Cardiac septum (tissue), 1 donor: Measurements from ENCODE around the gene SNED1. TPM values are rescaled to one million over a fixed set of nuclear protein-coding genes. Genes with fewer than 3 reads are reported as not detected.
"Not testable (repeated sequence)": the region's sequence is repeated elsewhere in the genome, so short reads cannot be mapped to it uniquely, and the experiment has no call there.

Source experiments
- DNase-seq: peaks from one replicate; pipeline ENCODE4 v3.0.0-alpha.2; 2020; ENCODE audit warnings: low spot score
- intact Hi-C: fragments of 100-400 bp; cut with DNase I; formaldehyde crosslinking; loops from one replicate; pipeline ENCODE4 v1.14.0; 2022
- total RNA-seq: library from RNA; stranded (reverse); fragmentation: NEBNext Ultra II Directional; extraction: Animal tissue kit (Norgen Biotek cat#: 25700); gene quantifications from one replicate; pipeline ENCODE4 v1.2.1, GENCODE V29; 2021
- donor health status: DM: no; HTN: no; CAD: no.

Gene SNED1
- total RNA-seq, 1 donor from 2014 or later: 9.7 TPM

DNA sequence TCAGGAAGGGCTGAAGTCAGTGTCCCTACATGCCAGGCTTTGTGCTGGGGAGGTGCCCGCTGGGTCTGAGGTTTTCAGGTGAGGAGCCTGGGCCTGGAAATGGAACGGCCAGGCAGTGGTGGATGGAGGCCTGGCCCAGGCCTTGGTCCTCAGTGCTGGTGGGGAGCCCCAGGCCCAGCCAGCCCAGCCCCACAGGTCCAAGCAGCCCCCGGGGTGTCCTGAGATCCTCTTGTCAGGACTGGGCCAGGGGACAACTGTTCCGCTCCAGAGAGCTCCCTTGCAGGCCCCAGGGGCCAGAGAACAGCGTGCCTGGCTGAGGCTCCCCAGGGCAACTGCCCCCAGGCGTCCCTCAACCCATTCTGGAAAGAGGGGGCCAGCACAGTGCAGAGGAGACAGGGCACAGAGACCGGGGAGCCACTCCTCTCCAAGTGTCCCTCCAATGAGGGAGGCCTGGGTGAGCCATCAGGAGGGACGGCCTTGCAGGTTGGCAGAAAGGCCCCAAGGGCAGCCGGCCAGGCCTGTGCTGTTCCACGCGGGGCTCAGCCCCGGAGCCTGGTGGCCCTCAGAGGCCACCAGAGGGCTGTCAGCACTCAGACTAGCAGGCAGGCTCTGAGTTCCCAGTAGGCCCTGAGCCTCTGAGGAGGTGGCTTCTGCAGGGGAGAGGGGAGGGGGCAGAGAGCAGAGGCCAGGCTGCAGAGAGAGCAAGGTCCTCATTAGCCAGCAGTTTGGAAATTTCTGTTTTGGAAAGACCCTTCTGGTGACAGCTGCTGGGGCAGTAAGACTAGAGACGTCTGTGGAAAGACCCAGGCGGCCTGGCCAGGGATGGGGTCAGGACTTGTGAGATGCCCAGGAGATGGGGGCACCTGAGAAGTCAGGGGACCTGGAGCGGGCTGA is 29.4 kb upstream of the SNED1 start:
- peak; percentile 71 for DNase-seq
- intact Hi-C loops: no loop called here

DNA sequence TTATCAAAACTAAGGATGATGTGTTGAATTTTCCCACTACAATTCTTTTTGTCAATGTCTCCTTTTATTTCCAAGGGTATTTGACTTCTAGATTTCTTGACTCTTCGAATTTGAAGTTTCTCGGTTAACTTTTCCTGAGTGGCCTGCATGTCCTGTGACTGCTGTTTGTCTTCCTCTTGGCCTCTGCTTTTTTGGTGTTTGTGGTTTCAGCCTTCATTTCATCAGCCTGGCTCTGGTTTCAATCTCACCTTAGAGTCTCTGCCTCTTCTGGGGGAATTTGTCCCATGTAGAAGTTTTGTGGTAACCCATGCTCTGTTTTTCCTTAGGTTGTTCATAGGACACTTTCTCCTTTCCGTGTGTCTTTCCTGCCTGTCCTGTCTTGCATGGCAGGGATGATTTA is 28.3 kb upstream of the SNED1 start:
- no peak for DNase-seq
- intact Hi-C loops: no loop called here

DNA sequence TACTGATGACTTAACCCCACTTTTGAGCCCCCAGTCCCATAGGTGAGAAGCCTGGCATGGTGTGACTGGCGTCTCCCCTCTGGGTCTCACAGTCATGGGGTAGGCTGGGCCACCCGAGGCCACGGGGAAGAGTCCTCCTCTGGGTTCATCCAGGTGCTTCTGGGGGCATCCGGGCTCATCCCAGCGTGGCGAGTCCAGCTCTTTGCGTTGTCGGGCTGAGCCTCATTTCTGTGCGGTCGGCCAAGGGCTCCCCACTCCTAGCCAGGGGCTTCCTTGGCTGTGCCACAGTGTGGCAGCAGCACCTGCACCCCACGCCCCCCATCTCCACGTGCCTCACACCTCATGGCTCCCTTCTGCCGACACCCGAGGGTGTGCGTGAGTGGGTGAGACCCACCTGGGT is 27.6 kb upstream of the SNED1 start:
- no peak for DNase-seq
- intact Hi-C loops: no loop called here

- DNase-seq: no peak
- intact Hi-C loops: no loop called here
Measured at GRCh38 chr2:240972201-240972600, 26.2 kb upstream of the SNED1 start.

- peak; percentile 46 for DNase-seq
- intact Hi-C loops: no loop called here
Measured at GRCh38 chr2:240972636-240973521, 25.5 kb upstream of the SNED1 start.

GRCh38 chr2:240974771-240975572 is 23.4 kb upstream of the SNED1 start:
- no peak for DNase-seq
- intact Hi-C loops: no loop called here

- intact Hi-C loops, DNase-seq: not testable (repeated sequence)
Measured at GRCh38 chr2:240975903-240976302, 22.5 kb upstream of the SNED1 start.

GRCh38 chr2:240981280-240981679 is 17.1 kb upstream of the SNED1 start:
- DNase-seq: no peak
- intact Hi-C loops: no loop called here

DNA sequence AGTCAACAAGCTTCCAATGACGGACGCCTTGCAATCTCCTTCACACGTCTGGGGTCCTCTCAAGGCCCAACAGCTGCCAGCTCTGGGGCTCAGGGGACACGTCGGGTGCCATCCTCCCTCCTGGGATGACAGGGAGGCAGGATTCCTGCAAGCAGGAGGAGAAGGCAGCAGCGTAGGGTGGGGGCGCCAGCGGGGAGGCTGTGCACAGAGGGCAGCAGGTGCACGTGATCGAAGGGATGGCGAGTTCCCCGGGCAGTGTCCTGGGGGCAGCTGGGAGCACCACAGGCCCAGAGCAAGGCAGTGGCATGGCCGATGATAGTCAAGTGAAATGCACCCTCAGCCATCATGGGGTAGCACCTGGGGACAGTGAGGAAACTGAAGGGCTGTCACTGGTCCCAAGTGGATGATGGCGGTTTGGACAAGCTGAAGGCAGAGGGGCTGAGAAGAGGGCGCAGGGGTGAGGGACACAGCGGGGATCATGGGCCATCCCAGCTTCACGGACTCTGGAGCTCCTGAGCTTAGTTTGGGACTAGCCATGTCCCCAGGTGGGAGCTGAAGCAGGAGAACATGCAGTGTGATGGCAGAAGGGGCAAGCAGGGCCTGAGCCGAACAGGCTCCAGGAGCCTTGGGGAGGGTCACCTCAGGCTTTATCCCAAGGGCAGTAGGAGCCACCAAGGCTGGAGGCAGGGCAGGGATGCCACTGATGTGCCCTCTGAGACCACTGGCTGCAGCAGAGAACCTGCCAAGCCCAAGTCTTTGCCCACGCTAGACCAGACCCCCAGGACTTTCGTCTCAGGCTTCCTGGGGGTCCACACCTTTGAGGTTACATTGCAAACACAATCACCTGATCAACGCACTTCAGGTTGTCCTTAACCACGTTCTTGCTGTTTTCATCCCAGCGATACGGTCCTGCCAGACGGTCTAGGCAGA is 16.3 kb upstream of the SNED1 start:
- DNase-seq: peak; percentile 71
- intact Hi-C loops: no loop called here

GRCh38 chr2:240982821-240983281 is 15.6 kb upstream of the SNED1 start:
- peak; percentile 66 for DNase-seq
- intact Hi-C loops: no loop called here

DNA sequence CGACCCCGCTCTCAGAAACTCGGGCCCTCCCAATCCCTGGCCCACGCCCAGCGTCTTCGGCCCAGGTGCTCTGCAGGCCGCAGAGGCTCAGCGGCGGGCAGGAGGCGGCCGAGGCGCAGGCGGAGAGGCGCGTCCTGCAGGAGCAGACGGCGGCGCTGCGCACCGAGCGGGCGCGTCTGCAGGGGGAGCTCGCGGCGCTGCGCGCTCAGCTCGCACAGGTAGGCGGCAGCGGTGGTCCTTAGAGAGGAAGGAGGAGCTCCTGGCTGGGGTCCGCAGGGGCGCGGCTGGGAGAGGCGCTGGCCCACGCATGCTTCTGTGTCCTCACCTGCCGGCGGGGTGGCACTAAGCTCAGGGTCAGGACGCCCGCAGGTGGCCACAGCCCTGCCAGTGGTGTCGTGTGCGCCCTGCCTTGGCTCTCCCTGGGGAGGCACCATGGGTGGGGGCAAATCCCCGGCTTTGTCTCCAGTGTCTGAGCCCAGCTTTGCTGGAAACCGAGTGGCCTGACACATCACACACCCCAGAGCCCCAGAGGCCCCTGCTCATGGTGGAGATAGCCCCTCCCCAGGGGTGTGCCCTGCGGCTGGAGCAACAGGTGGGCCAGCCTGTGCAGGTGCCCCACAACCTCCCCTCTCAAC is 14.9 kb upstream of the SNED1 start:
- peak; percentile 39 for DNase-seq
- intact Hi-C loops: no loop called here

GRCh38 chr2:240983996-240984498 is 14.4 kb upstream of the SNED1 start:
- DNase-seq: peak; percentile 66
- intact Hi-C loops: no loop called here

DNA sequence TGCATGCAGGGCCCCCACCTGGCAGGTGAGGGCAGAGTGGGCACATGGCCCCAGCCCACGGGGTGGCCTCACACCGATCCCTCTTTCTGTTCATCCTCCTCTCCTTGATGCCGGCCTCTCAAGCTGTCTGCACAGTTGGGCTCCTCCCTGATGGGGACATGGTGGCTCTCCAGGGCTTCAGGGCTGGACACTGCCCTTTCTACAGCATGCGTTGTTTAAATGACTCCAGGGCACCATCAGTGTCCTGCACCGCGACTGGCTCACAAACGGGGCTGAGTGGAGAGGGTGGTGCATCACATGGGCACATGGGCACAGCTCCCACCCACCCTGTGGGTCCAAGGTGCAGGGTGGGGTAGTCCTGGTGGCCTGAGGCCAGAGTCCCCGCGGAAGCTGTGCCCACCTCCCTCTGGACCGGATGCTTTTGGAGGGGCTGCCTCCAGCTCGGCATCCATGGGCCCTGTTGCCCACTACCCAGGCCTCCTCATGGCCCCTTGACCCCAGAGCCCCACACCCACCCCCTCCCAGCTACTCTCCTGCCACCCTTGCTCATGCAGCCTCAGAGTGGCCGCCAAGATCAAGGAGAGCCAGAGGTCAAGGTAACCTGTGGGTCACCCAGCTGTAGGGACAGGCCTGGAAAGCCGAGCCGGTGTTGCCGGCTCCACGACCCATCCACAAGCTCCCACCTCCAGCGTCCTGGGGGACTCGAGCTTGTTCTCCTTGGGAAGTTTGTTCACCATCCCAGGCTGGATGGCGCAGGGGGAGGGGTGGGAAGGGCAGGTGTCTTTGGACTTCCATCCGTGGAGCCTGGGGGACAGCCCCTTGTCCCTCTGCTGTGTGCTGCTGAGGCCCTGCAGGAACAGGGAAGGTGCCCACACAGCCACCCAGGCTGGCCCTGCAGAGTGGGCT is 12.3 kb upstream of the SNED1 start:
- intact Hi-C loops: no loop called here
- DNase-seq: peak; percentile 74

- DNase-seq: peak; percentile 72
- intact Hi-C loops: no loop called here
Measured at GRCh38 chr2:240986787-240987411, 11.5 kb upstream of the SNED1 start.

GRCh38 chr2:240987588-240987987 is 10.8 kb upstream of the SNED1 start:
- DNase-seq: peak; percentile 77
- intact Hi-C loops: no loop called here

DNA sequence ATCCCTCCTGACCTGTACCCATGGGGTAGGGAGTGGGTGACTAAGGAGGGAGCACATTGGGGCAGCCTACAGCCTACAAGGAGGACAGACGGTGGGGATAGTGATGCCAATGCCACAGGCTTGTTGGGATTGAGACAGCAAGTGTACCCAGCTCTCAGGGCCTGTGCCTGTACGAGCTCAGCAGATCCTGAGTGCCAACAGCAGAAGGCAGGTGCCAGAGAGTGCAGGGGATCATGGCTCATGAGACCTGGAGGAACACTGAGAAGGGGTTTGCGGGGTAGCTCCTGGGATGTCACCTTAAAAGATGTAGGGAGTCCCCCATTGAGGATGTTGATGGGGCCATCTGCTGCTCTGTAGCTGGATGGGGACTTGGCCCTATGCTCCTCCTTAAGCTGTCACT is 10.3 kb upstream of the SNED1 start:
- intact Hi-C loops: no loop called here
- peak; percentile 70 for DNase-seq
